WI38 (cell line): ENCODE results near the gene NXT1.
A peak's percentile ranks its signal among the peaks of the same experiment; 100 is the strongest.
"Not testable (repeated sequence)": the region's sequence is repeated elsewhere in the genome, so short reads cannot be mapped to it uniquely, and the experiment has no call there.

Source experiments
- H3K4me3 ChIP-seq: 2 replicates; pipeline ENCODE4 v1.5.1; 2011; ENCODE audit warnings: low read depth, mild to moderate bottlenecking, control low read depth, low read length
- CTCF ChIP-seq: IDR thresholded peaks from 2 replicates; pipeline ENCODE4 v1.5.1; 2012; ENCODE audit warnings: low read depth, mild to moderate bottlenecking, control low read depth, low read length

Gene NXT1

GRCh38 chr20:23350196-23350903, at the start of gene NXT1:
Gene NXT1, plus strand, starts transcription at chr20:23350791. Its CDS starts 3,251 bp downstream, at chr20:23354042.
- peak within 1 kb of the TSS; percentile 93 for H3K4me3 ChIP-seq
- no peak for TF ChIP-seq CTCF

GRCh38 chr20:23301436-23302050, 49.0 kb upstream of the NXT1 start:
- H3K4me3 ChIP-seq: no peak overlapping the region
- TF ChIP-seq CTCF: no peak

GRCh38 chr20:23302386-23302785, 48.2 kb upstream of the NXT1 start:
- TF ChIP-seq CTCF: no peak
- no peak overlapping the region for H3K4me3 ChIP-seq

- TF ChIP-seq CTCF: no peak
- H3K4me3 ChIP-seq: no peak overlapping the region
These were observed 47.8 kb upstream of the NXT1 start for GRCh38 chr20:23302801-23303200.

- no peak for TF ChIP-seq CTCF
- no peak overlapping the region for H3K4me3 ChIP-seq
These were observed 47.1 kb upstream of the NXT1 start for GRCh38 chr20:23303325-23304102.

- TF ChIP-seq CTCF: no peak
- H3K4me3 ChIP-seq: no peak overlapping the region
These were observed 46.0 kb upstream of the NXT1 start for GRCh38 chr20:23304616-23305015.

GRCh38 chr20:23305098-23305497, 45.5 kb upstream of the NXT1 start:
- no peak for TF ChIP-seq CTCF
- H3K4me3 ChIP-seq: no peak overlapping the region

GRCh38 chr20:23307393-23307792, 43.2 kb upstream of the NXT1 start:
- not testable (repeated sequence) for H3K4me3 ChIP-seq
